ENCODE data around the gene REXO4.
"Not testable (repeated sequence)": the region's sequence is repeated elsewhere in the genome, so short reads cannot be mapped to it uniquely, and the experiment has no call there.

REXO4 gene

DNA sequence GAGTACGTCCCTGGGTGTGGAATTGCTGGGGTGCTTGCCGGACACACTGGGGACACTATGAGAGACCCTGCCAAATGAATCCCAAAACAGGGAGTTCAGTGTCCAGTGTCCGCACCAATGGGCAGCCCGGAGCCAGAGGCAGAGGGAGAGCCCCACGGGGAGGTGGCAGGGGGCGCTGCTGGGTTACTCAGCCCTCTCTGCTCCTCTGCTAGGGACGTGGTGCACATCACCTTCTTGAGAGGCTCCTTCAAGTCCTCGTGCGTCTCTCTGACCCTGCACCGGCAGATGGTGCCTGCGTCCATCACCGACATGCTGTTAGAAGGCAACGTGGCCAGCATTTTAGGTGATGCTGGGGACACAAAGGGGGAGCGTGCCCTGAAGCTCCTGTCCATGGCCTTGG lies 20.9 kb downstream of the REXO4 start:
- DNase-seq (ENCODE audit: insufficient read length, low spot score): peak; percentile 23
- FAIRE-seq: no peak
- TF ChIP-seq, protein P1, sequence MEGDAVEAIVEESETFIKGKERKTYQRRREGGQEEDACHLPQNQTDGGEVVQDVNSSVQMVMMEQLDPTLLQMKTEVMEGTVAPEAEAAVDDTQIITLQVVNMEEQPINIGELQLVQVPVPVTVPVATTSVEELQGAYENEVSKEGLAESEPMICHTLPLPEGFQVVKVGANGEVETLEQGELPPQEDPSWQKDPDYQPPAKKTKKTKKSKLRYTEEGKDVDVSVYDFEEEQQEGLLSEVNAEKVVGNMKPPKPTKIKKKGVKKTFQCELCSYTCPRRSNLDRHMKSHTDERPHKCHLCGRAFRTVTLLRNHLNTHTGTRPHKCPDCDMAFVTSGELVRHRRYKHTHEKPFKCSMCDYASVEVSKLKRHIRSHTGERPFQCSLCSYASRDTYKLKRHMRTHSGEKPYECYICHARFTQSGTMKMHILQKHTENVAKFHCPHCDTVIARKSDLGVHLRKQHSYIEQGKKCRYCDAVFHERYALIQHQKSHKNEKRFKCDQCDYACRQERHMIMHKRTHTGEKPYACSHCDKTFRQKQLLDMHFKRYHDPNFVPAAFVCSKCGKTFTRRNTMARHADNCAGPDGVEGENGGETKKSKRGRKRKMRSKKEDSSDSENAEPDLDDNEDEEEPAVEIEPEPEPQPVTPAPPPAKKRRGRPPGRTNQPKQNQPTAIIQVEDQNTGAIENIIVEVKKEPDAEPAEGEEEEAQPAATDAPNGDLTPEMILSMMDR (IDR thresholded peaks at IDR 0.05; ENCODE audit: insufficient read depth, missing control alignments): peak; percentile 18

DNA sequence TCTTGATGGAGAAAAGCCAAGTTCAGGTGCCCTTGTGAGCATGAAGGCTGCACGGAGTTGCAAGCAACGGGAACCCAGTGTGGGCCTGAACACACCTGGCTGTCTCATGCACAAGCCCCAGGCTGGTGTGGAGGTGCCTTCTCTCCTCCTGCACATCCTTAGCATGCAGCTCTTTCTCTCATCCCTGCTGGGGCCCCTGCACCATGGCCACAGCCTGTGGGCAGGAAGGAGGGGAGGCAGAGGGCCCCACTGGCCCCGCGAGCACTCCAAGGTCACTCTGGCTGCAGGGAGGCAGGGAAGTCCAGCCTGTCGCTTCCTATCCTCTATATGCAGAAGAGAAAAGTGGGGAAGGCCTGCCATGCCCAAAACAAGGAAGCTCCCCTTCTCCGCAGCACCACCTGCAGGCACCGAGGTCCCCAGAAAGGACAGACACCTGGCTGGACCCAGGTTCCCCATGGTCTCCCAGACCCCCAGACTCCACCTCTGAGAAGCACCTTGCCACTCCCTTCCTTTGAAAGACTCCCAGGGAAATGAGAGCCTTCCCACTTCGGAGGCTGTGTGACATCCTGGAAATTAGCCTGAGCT lies 23.0 kb downstream of the REXO4 start:
- TF ChIP-seq, protein P1 (IDR thresholded peaks at IDR 0.05; ENCODE audit: insufficient read depth, missing control alignments): no peak
- DNase-seq (ENCODE audit: insufficient read length, low spot score) (peak; percentile 6), FAIRE-seq (no peak)

DNA sequence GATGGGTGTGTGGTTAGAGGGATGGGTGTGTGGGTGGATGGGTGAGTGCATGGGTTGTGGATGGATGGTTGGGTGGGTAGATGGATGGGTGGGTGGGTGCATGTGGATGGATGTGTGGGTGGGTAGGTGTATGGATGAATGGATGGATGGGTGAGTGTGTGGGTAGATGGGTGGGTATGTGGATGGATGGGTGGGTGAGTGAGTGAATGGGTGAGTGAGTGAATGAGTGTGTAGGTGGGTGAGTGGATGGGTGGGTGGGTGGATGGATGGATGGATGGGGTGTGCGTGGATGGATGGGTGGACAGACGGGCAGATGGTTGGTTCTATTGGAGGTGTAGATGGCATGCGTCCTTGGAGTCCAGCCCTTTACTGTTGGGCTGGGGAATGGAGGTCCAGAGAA lies 24.4 kb downstream of the REXO4 start:
- no peak for FAIRE-seq
- DNase-seq (ENCODE audit: insufficient read length, low spot score): peak; percentile 3
- TF ChIP-seq, protein P1 (IDR thresholded peaks at IDR 0.05; ENCODE audit: insufficient read depth, missing control alignments): no peak

DNA sequence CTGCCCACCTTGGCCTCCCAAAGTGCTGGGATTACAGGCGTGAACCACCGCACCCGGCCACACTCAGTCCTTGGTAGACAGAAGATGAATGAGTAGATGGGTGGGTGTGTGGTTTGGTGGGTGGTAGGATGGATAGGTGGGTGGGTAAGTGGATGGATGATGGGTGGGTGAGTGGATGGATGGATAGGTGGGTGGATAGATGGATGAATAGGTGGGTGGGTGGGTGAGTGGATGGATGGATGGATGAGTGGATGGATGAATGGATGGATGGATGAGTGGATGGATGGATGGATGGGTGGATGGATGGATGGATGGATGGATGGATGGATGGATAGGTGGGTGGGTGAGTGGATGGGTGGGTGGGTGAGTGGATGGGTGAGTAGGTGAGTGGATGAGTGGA lies 25.5 kb downstream of the REXO4 start:
- DNase-seq (ENCODE audit: insufficient read length, low spot score); FAIRE-seq: not testable (repeated sequence)

DNA sequence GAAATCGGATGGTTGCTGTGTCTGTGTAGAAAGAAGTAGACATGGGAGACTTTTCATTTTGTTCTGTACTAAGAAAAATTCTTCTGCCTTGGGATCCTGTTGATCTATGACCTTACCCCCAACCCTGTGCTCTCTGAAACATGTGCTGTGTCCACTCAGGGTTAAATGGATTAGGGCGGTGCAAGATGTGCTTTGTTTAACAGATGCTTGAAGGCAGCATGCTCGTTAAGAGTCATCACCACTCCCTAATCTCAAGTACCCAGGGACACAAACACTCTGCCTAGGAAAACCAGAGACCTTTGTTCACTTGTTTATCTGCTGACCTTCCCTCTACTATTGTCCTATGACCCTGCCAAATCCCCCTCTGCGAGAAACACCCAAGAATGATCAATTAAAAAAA lies 26.4 kb downstream of the REXO4 start:
- FAIRE-seq; DNase-seq (ENCODE audit: insufficient read length, low spot score): not testable (repeated sequence)

DNA sequence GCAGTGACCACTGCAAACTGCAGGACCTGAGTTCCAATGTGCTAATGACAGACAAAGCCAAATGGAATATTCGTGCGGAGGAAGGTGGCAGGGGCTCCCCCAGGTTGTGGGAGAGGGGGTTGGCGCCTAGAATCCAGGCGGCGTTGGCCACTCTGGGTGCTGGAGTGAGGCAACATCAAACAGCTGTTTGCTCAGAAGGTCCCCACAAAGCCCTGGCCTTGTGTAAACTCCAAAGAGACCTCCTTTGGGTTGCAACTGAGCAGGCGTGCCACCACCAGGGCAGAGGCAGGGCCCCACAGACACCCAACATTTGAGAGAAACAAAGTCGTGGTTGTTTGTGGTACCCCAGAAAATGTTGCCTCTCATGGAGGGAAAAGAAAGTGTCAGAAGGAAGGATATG lies 27.1 kb downstream of the REXO4 start:
- TF ChIP-seq, protein P1 (IDR thresholded peaks at IDR 0.05; ENCODE audit: insufficient read depth, missing control alignments): no peak
- no peak for DNase-seq (ENCODE audit: insufficient read length, low spot score)
- FAIRE-seq: no peak

DNA sequence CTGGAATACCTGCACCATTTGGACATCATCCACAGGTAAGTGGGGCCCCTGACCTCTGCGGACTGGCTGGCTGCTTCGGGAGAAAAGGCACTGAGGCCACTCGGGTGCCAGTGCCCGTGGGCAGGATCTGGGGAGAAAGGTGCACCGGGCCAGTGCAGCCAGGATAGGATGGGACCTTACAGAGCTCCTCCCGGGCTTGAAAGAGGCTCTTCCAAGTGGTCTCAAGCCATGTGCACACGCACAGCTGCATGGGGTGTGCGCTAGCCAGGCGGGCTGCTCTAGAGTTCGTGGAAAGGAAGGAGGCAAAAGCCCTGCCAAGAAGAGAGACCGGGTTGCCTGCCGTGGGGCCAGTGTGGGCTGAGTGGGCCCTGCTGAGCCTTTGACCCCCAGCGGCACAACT lies 28.2 kb downstream of the REXO4 start:
- TF ChIP-seq, protein P1 (IDR thresholded peaks at IDR 0.05; ENCODE audit: insufficient read depth, missing control alignments): no peak
- DNase-seq (ENCODE audit: insufficient read length, low spot score) (no peak), FAIRE-seq (no peak)

DNA sequence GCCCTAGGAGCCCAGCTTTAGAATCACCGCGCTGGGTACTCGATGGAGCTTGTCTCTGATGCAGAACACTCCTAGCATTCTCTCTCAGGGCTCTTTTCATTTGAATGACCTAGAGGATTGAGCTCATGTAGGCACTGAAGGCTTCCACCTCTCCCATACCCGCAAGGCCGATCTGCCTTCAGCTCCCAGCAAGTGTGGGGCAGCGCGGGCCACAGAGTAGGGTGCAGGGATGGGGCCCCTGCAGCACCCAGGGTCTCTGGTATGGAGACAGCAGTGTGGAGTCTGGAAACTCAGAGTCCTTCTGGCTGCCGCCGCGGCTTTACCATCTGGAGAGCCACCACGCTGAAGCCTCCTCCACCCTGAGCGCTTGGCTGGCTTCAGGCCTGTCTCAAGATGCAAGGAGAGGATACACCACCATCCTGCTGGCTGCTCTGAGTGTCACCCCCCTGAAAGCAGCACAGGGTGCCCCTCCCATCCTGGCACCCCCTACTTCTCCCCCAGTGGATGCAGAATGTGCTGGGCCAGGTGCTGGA lies 28.7 kb downstream of the REXO4 start:
- TF ChIP-seq, protein P1 (IDR thresholded peaks at IDR 0.05; ENCODE audit: insufficient read depth, missing control alignments): no peak
- DNase-seq (ENCODE audit: insufficient read length, low spot score) (no peak), FAIRE-seq (no peak)
